HT-29 (cell line): ENCODE data around the gene EXOC3. TPM values are rescaled to one million over a fixed set of nuclear protein-coding genes. Genes with fewer than 3 reads are reported as not detected.
"Not testable (repeated sequence)": the region's sequence is repeated elsewhere in the genome, so short reads cannot be mapped to it uniquely, and the experiment has no call there.

Experiments
- DNase-seq: peaks from one replicate; pipeline ENCODE4 v3.0.0-alpha.2; 2015; ENCODE audit warnings: low spot score
- total RNA-seq: library from RNA; depleted of rRNA; stranded (reverse); fragments of >200 nt; shearing (Covaris generic); gene quantifications from 2 replicates; pipeline ENCODE4 v1.2.3, GENCODE V29; 2014

Gene EXOC3
- total RNA-seq, 1 experiment from 2014 or later, result 65.7 TPM

DNA sequence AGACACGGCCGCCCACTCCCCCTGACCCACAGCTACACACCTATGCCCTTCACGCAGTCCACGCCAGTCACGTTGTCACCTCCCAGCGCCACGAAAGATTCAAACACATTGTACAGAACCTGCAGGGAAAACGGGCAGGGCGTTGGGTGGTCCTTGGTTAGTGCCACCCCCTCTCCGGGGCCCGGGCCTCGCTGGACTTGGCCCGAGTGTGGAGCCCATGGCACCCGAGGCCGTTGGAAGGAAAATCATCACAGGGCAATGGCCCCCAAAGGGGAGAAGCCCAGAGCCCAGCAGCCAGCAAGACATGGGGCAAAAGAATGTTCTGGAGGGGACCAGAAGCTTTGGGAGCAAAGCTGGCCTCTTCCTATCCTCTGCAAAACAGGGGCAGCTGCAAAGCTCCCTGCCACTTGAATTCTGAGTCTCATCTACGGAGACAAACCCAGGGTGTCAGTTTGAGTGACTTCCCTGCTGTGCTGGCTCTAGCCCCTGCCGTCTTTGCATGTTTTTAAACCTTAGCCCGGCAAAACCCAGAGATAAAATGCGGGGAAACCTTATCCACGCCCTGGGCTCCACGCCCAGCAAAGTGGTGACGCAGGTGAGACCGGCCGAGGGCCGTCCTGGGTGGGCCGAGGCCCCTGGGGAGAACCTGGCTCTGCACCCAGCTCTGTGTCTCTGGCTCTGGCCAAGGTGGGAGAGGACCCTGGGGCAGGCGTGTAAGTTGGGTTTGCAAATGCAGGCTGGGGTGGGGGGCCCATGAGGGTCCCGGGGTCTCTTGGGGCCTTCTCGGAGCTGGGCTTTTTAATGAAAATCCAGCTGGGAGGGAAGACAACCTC is 42.4 kb downstream of the EXOC3 start:
- no peak for DNase-seq

GRCh38 chr5:485946-486491 is 43.0 kb downstream of the EXOC3 start:
- no peak for DNase-seq

- DNase-seq, result not testable (repeated sequence)
Measured at GRCh38 chr5:486597-486996, 43.6 kb downstream of the EXOC3 start.

GRCh38 chr5:488241-488640 is 45.3 kb downstream of the EXOC3 start:
- DNase-seq, result no peak

DNA sequence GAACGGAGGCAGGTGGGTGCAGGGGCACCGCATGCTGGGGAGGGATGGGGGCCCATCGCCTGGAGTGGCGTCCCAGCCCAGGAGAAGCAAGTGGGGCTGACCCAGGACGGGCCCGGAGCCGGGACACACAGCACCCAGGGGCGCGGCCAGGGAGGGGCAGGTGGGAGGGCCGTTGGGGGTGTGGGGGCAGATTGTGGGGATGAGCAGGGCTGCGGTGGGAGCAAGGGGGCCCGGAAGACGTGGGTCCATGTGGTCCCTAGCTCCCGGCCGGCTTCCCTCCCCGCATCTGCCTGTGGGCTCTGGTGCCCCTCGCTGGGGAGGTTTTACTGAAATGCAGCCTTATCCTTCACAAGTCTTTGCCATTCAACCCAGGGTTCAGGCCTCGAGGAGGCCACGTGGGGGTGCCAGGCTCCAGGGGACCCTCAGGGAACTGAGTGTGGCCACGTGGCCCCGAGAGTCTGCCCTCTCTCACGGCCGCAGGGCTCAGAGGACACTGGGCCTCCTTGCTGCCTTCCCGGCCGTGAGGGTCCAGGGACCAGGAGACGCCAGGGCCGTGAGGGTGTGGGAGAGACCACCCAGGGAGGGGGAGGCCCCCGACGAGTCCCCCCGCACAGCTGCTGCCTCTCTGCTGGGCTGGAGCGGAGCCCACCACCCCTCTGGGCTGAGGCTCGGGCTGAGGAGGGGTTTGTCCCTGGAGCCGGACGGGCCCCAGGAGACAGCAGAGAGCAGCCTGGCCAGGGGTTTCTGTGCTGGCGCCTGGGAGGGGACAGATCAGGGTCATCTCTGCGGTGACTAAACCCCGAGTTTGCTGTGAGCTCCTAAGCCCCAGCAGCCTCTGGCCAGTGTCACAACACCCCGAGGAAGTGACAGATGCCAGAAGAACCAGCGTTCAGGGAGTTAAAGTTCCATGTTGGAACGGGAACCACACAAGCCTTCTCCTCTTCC is 46.0 kb downstream of the EXOC3 start:
- DNase-seq, result no peak

- DNase-seq, result no peak
Measured at GRCh38 chr5:489689-490080, 46.7 kb downstream of the EXOC3 start.

DNA sequence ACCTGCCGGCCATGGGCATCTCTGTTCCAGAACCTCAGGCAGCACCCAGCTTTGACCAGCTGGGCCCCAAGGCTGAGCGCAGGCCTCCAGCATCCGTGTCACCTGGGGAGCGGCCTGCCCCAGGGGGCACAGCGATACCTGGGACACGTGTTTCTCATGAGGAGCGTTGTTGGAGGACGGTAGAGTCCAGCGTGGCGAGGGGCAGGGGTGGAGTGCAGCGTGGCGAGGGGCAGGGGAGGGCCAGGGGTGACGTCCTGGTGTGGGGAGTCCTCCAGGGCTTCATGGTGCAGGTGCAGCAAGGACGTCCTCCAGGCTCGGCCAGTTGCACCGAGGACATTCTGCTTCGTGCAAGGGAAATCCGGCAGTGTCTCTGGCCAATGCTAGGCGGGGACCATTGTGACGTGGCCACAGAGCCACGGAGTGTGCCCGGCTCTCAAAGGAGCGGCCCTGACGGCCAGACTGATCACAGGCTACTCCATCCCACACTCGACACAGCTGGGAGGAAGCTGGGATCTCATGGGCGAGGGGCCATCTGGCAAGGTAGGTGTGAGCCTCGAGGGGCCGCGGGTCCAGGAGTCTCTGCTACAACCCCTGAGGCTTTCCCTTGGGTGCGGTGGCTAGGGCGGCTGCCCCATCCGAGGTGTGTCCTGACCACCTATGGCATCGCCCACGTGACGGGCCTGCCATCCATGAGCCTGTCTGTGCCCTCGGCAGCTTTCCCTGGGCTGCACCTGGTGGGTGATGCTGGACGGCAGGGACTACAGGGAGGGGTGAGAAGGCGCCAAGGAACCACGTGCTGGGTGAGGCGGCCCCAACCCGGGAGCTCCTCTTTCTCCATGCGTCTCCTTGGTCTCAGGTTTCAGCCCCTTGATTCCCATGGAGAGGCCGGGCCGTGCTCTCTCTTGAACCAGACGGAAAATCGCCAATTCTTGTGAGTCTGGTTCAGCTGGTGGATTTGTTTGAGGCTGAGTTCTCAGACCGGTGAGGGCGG is 47.4 kb downstream of the EXOC3 start:
- DNase-seq, result no peak

DNA sequence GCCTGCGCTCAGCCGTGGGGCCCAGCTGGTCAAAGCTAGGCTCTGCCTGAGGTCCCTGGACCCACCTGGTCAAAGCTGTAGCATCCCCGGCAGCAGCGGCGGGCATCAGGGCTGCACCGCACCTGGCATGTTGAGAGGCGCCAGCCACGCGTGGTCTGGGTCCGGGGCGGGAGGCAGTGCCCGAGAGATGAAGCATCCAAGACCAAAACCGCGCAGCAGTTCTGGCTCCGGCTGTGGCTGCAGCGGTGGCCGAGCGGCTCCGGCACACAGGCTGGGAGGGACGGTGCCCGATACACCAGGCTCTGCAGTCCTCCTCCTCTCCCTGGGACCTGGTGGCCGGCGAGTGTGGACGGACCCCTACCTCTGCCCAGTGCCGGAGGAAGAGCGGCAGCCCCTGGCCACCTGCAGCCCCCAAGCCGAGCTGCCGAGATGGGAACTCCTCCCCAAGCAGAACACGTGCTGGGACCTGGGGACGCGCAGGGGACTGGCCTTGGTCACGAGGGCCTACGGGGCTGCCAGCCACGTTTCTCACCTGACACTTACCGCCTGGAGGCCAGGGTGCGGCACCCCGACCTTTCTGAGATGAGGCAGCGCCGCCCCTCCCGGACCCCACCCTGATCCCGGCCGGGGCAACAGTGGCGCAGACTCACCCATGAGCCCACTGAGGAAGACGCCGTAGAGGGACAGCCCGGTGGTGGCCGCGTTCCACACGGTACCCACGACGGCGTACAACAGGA is 48.3 kb downstream of the EXOC3 start:
- DNase-seq, result no peak

DNA sequence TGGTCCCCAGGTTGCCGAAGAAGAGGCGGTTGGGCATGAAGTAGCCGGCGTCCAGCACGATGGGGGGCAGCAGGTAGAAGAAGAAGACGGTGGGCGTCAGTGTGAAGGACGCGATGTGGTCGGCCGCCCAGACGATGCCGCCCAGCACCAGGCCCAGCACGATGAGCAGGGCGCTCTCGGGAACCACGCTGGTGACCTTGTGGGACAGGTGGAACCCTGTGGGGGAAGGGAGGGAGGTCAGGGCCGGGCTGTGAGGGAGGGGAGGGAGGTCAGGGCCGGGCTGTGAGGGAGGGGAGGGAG is 48.8 kb downstream of the EXOC3 start:
- no peak for DNase-seq

GRCh38 chr5:492314-492893 is 49.4 kb downstream of the EXOC3 start:
- no peak for DNase-seq

GRCh38 chr5:493119-493701 is 50.2 kb downstream of the EXOC3 start:
- DNase-seq, result no peak

GRCh38 chr5:493758-494157 is 50.8 kb downstream of the EXOC3 start:
- no peak for DNase-seq

DNA sequence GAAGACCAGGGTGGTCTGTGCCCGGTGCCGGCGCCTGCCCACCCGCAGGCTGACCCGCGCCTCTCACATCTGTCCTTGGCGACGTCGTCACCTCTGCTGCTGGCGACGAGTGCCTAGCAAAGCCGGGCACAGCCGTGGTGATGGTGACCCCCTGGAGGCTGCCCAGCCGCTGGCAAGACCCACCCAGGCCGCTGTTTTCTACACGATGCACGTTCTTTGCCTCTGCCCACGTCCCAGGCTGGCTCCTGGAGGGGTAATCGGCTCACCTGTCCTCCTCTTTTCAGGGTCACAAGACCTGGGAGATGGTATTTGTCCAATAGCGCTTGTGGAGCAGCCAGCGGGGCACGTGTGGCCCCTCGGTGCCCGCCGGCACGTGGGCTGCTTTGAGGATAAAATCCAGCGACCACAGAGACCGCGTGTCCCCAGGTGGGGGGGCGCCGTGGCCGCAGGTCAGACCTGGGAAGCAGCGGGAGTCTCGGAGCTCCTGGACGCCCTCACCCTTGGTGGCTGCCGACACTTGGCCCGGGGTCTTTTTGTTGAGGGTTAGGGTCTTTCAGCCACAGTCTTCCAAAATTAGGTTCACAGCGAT is 51.8 kb downstream of the EXOC3 start:
- no peak for DNase-seq

DNA sequence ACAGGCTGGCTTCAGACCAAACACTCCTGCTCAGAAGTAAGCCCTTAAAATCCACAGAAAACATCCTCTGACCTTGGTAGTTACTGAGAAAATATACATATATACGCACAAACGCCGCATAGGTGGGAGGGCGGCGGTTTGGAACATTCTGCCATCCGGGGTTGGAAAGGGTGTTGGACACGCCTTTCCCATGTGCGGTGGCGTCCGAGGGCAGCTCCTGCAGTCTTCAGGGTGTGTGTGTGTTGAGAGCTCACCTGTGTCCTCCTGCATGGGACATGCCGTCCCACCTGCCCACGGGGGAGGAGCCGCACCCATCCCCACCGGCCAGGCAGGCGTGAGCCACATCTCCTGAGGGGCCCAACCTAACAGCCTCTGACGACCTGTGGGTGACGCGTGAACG is 53.1 kb downstream of the EXOC3 start:
- no peak for DNase-seq

GRCh38 chr5:497090-497700 is 54.2 kb downstream of the EXOC3 start:
- DNase-seq, result no peak

DNA sequence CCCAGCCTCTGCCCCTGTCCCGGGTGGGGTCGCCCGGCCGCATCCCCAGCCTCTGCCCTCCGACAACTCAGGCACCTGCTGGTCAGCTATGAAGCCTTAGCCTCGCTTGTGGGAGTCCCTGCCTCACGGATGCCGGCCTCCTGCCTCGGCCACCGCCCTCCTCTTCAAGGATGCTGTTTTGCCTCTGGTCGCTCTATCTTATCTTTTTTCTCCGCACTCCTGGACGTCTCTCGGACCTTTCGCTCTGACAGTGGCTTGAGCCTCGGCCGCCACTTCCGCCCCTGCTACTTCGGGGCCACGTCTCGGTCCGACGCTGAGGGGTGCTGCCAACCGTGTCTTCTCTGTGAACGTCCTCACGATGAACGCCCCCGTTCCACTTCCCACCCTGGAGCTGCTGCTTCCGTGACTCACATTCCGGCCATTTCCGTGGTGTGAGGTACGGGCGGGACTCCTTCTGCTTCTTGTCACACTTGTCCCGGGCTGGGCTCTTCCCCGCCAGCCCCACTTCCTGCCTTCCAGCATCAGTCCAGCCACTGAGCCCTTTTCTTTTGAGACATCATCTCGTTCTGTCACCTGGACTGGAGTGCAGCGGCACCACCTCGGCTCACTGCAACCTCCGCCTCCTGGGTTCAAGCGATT is 55.0 kb downstream of the EXOC3 start:
- no peak for DNase-seq

DNA sequence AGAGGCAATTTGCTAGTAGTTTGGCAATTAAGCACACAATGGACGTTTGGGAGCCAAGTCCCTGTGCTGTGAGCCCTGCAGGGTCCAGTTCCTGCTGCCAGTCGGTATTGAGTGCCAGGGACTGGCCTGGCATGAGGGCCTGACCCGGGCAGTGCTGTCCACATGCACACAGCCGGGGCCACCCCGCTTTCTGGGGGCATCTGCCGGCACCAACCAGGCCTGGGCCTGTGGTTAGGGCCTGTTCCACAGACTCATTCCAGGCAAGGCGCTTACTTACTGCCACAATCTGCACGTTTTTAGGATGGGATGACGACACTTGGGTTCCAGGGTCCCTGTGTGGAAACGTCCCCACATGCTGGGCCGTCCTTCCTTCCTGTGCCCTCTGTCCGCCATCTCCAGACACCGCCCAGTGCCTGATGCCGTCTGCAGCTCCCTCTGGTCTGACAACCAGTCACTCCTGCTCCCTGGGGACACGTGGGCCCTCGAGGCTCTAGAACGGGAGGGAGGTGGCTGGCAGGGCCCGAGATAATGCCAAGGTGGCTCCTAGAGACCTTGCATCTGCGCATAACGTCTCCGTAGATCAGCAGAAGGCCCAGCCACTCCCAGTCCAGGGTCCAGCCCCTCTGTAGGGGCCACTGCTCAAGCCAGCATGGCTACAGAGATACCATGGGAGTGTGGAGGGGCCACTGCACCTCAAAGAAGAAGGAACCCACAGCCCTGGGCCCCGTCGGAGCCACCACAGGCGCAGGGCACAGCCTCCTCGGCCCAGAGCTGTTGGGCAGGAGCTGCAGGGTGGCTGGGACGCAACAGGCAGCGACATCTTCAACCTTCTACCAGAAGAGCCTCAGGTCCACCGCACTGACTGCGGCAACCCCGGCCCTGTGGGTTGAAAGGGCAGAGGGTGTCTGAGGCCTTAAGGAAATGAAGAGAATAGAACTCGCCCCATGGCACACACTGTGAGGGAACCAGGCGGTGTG is 56.5 kb downstream of the EXOC3 start:
- no peak for DNase-seq
